H9 (cell line): ENCODE data around the gene NDUFV1. TPM values are rescaled to one million over a fixed set of nuclear protein-coding genes. Genes with fewer than 3 reads are reported as not detected.

Source experiments
- DNase-seq: peaks from one replicate; pipeline ENCODE4 v3.0.0-alpha.2; 2017
- H2AFZ ChIP-seq: one replicate; pipeline ENCODE4 v1.6.1; 2013; ENCODE audit warnings: mild to moderate bottlenecking, low read length, control low read depth, moderate library complexity
- H2AK5ac ChIP-seq: 2 replicates; pipeline ENCODE4 v1.6.1; 2013; ENCODE audit warnings: low read length, control low read depth, mixed read lengths; ENCODE audit not compliant: insufficient read length
- H2BK120ac ChIP-seq: one replicate; pipeline ENCODE4 v1.6.1; 2013; ENCODE audit warnings: low read depth, mild to moderate bottlenecking, low read length, control low read depth, inconsistent platforms; ENCODE audit not compliant: poor library complexity, severe bottlenecking
- H2BK12ac ChIP-seq: 2 replicates; pipeline ENCODE4 v1.6.1; 2013; ENCODE audit warnings: low read length, control low read depth, mixed read lengths, low read depth; ENCODE audit not compliant: insufficient read length
- H2BK15ac ChIP-seq: 2 replicates; pipeline ENCODE4 v1.6.1; 2013; ENCODE audit warnings: low read depth, low read length, control low read depth
- H2BK20ac ChIP-seq: one replicate; pipeline ENCODE4 v1.6.1; 2013; ENCODE audit warnings: low read depth, mild to moderate bottlenecking, low read length, control low read depth, inconsistent platforms; ENCODE audit not compliant: poor library complexity, severe bottlenecking
- H2BK5ac ChIP-seq: 2 replicates; pipeline ENCODE4 v1.6.1; 2013; ENCODE audit warnings: low read length, control low read depth, mixed read lengths; ENCODE audit not compliant: insufficient read length
- H3K14ac ChIP-seq: 2 replicates; pipeline ENCODE4 v1.6.1; 2013; ENCODE audit warnings: low read length, control low read depth; ENCODE audit not compliant: insufficient read depth
- H3K18ac ChIP-seq: 2 replicates; pipeline ENCODE4 v1.6.1; 2013; ENCODE audit warnings: low read depth, mild to moderate bottlenecking, mixed read lengths, low read length, control low read depth; ENCODE audit not compliant: insufficient read length
- H3K23ac ChIP-seq: 2 replicates; pipeline ENCODE4 v1.6.1; 2013; ENCODE audit warnings: low read length, control low read depth, mixed read lengths, low read depth; ENCODE audit not compliant: insufficient read length
- H3K23me2 ChIP-seq: 2 replicates; pipeline ENCODE4 v1.6.1; 2013; ENCODE audit warnings: low read depth, mild to moderate bottlenecking, mixed read lengths, low read length, control low read depth; ENCODE audit not compliant: insufficient read length, poor library complexity, severe bottlenecking
- H3K27ac ChIP-seq: 2 replicates; pipeline ENCODE4 v1.5.1; 2013; ENCODE audit warnings: low read length, control low read depth, mixed read lengths, low read depth; ENCODE audit not compliant: insufficient read length
- H3K27me3 ChIP-seq: 2 replicates; pipeline ENCODE4 v1.6.1; 2013; ENCODE audit warnings: low read length, control low read depth, inconsistent platforms; ENCODE audit not compliant: insufficient read depth
- H3K4ac ChIP-seq: 2 replicates; pipeline ENCODE4 v1.6.1; 2013; ENCODE audit warnings: low read depth, mild to moderate bottlenecking, control low read depth, inconsistent platforms, low read length, moderate library complexity
- H3K4me1 ChIP-seq: 2 replicates; pipeline ENCODE4 v1.6.1; 2013; ENCODE audit warnings: low read length, control low read depth, inconsistent platforms; ENCODE audit not compliant: insufficient read depth
- H3K4me2 ChIP-seq: 2 replicates; pipeline ENCODE4 v1.6.1; 2013; ENCODE audit warnings: low read length, control low read depth, mixed read lengths; ENCODE audit not compliant: insufficient read length, insufficient read depth
- H3K56ac ChIP-seq: 2 replicates; pipeline ENCODE4 v1.6.1; 2013; ENCODE audit warnings: low read depth, mild to moderate bottlenecking, mixed read lengths, low read length, control low read depth; ENCODE audit not compliant: insufficient read length
- H3K79me1 ChIP-seq: 2 replicates; pipeline ENCODE4 v1.6.1; 2013; ENCODE audit warnings: low read depth, mild to moderate bottlenecking, moderate library complexity, low read length, control low read depth, inconsistent platforms; ENCODE audit not compliant: insufficient read depth, poor library complexity, severe bottlenecking
- H3K79me2 ChIP-seq: 2 replicates; pipeline ENCODE4 v1.6.1; 2013; ENCODE audit warnings: low read length, control low read depth, inconsistent platforms; ENCODE audit not compliant: insufficient read depth
- H3K9ac ChIP-seq: 2 replicates; pipeline ENCODE4 v1.6.1; 2013; ENCODE audit warnings: low read length, control low read depth, mixed read lengths; ENCODE audit not compliant: insufficient read length; ENCODE audit errors: extremely low read depth
- H3K9me3 ChIP-seq: one replicate; pipeline ENCODE4 v1.6.1; 2013; ENCODE audit warnings: low read depth, low read length, inconsistent platforms; ENCODE audit not compliant: control insufficient read depth
- H3T11ph ChIP-seq: one replicate; pipeline ENCODE4 v1.6.1; 2013; ENCODE audit warnings: mild to moderate bottlenecking, low read length, control low read depth, inconsistent platforms
- H4K20me1 ChIP-seq: one replicate; pipeline ENCODE4 v1.6.1; 2013; ENCODE audit not compliant: control insufficient read depth, insufficient read length, insufficient read depth
- H4K5ac ChIP-seq: 2 replicates; pipeline ENCODE4 v1.6.1; 2013; ENCODE audit warnings: low read depth, mild to moderate bottlenecking, mixed read lengths, low read length, control low read depth; ENCODE audit not compliant: insufficient read length
- H4K8ac ChIP-seq: replicated peaks from 2 replicates; pipeline ENCODE4 v1.6.1; 2013; ENCODE audit warnings: low read length, control low read depth, mixed read lengths, low read depth; ENCODE audit not compliant: insufficient read length
- H4K91ac ChIP-seq: 2 replicates; pipeline ENCODE4 v1.6.1; 2013; ENCODE audit warnings: low read depth, mild to moderate bottlenecking, moderate library complexity, mixed read lengths, low read length, control low read depth; ENCODE audit not compliant: insufficient read length
- H3K27ac Mint-ChIP-seq, 3 experiments: 2 replicates in 2 of 3; 3 replicates in 1 of 3; pipeline ENCODE4 v1.8.0; 2020 to 2021; ENCODE audit warnings: mixed read lengths in 3 of 3, mild to moderate bottlenecking in 1 of 3, moderate library complexity in 1 of 3
- H3K27me3 Mint-ChIP-seq: 2 replicates; pipeline ENCODE4 v1.8.0; 2021; ENCODE audit warnings: low read depth, mild to moderate bottlenecking, moderate library complexity, mixed read lengths
- H3K36me3 Mint-ChIP-seq, 3 experiments: 2 replicates in 2 of 3; 3 replicates in 1 of 3; pipeline ENCODE4 v1.8.0; 2020 to 2021; ENCODE audit warnings: low read depth in 3 of 3, mixed read lengths in 3 of 3; ENCODE audit not compliant: insufficient read depth in 1 of 3
- H3K4me1 Mint-ChIP-seq, 2 experiments: 2 replicates each; pipeline ENCODE4 v1.8.0; 2020; ENCODE audit warnings: mixed read lengths in 2 of 2
- H3K4me3 Mint-ChIP-seq, 2 experiments: 2 replicates in 1 of 2; 3 replicates in 1 of 2; pipeline ENCODE4 v1.8.0; 2020 to 2021; ENCODE audit warnings: mild to moderate bottlenecking in 2 of 2, mixed read lengths in 2 of 2, moderate library complexity in 1 of 2
- H3K9me3 Mint-ChIP-seq, 2 experiments: 2 replicates in 1 of 2; 3 replicates in 1 of 2; pipeline ENCODE4 v1.8.0; 2020; ENCODE audit warnings: mild to moderate bottlenecking in 2 of 2, mixed read lengths in 2 of 2, moderate library complexity in 1 of 2
- CTCF ChIP-seq: fragments of 200-600 bp; sonication (generic); conservative IDR thresholded peaks from 3 replicates; pipeline ENCODE4 v1.8.0; 2021; ENCODE audit warnings: antibody characterized with exemption, mild to moderate bottlenecking
- WGBS: extraction: QIAGEN DNeasy Blood & Tissue Kit; methylation state at CpG from one replicate; pipeline ENCODE4 v1.1.7; 2013; ENCODE audit warnings: missing lambda C conversion rate, low lambda C conversion rate, mixed read lengths; ENCODE audit not compliant: insufficient read length; ENCODE audit errors: extremely low coverage; 5-methylcytosine and 5-hydroxymethylcytosine counted together
- total RNA-seq: library from RNA; stranded (reverse); gene quantifications from 2 replicates; pipeline ENCODE4 v1.2.1, GENCODE V29; 2021

NDUFV1 gene
- total RNA-seq, 1 experiment from 2014 or later: 154 TPM

GRCh38 chr11:67583247-67584204 lies 23.2 kb upstream of the NDUFV1 start, which contains the start of gene GSTP1:
Gene GSTP1, plus strand, starts transcription at chr11:67583812. Its CDS starts 32 bp downstream, at chr11:67583844.
- Histone ChIP-seq H2AFZ (no peak within 1 kb of the TSS), H2BK120ac (no peak within 1 kb of the TSS), H2BK15ac (no peak within 1 kb of the TSS), H4K20me1 (no peaks in the 10 kb centered on the region), H3K14ac (peak within 1 kb of the TSS; percentile 94), H3K4ac (peak within 1 kb of the TSS; percentile 55; the same call in 1 of the 2 replicates), H3K23ac (no peak within 1 kb of the TSS), H3K4me1 (peaks cover 3% of the 10 kb centered on the region; the same call in 1 of the 2 replicates), H2BK20ac (no peak within 1 kb of the TSS), H2BK12ac (no peak within 1 kb of the TSS), H4K8ac (no peak within 1 kb of the TSS), H3K9ac (peak within 1 kb of the TSS; percentile 85), H3K9me3 (no peaks in the 10 kb centered on the region), H3K4me2 (peak within 1 kb of the TSS; percentile 19), H2AK5ac (no peak within 1 kb of the TSS), H3K79me2 (peaks cover 5% of the 10 kb centered on the region; the same call in 1 of the 2 replicates), H3K23me2 (peaks cover 8% of the 10 kb centered on the region), H2BK5ac (no peak within 1 kb of the TSS), H3K56ac (no peak within 1 kb of the TSS), H4K5ac (no peak within 1 kb of the TSS), H3K27me3 (no peaks in the 10 kb centered on the region), H3K18ac (peak within 1 kb of the TSS; percentile 83), H3K27ac (no peak within 1 kb of the TSS), H3K79me1 (no peaks in the 10 kb centered on the region), H3T11ph (no peak within 1 kb of the TSS), H4K91ac (no peak within 1 kb of the TSS)
- WGBS: no CpG with 5 or more reads among the region's 81 CpGs
- peak; percentile 90 for DNase-seq
- peak within 1 kb of the TSS; percentile 84 to 96 for H3K4me3 Mint-ChIP-seq
- H3K4me1 Mint-ChIP-seq: peaks cover 54 to 60% of the 10 kb centered on the region in 2 experiments
- H3K36me3 Mint-ChIP-seq: peaks cover 27 to 43% (median 36%) of the 10 kb centered on the region in 3 experiments
- peak within 1 kb of the TSS; percentile 98 to 99 (median 98) for H3K27ac Mint-ChIP-seq
- peaks cover 9% of the 10 kb centered on the region for H3K27me3 Mint-ChIP-seq
- peaks cover 0 to 5% of the 10 kb centered on the region in 2 experiments; a peak in 2 of 5 replicates for H3K9me3 Mint-ChIP-seq
- TF ChIP-seq CTCF: peak; percentile 89
